IPS DF 6.9 (cell line): ENCODE results near the gene LTBP1.

Experiments used
- DNase-seq: peaks from one replicate; pipeline ENCODE4 v3.0.0-alpha.2; 2013; ENCODE audit warnings: low read depth, low spot score
- H3K27ac ChIP-seq: one replicate; pipeline ENCODE4 v1.5.1; 2013; ENCODE audit warnings: low read length, control low read depth
- H3K27me3 ChIP-seq: 2 replicates; pipeline ENCODE4 v1.6.1; 2013; ENCODE audit warnings: mild to moderate bottlenecking, low read length; ENCODE audit not compliant: control insufficient read depth, insufficient read depth
- H3K36me3 ChIP-seq: 2 replicates; pipeline ENCODE4 v1.6.1; 2013; ENCODE audit warnings: low read length; ENCODE audit not compliant: control insufficient read depth, insufficient read depth
- H3K4me1 ChIP-seq: 2 replicates; pipeline ENCODE4 v1.6.1; 2013; ENCODE audit warnings: low read length; ENCODE audit not compliant: control insufficient read depth, insufficient read depth
- H3K4me3 ChIP-seq: 2 replicates; pipeline ENCODE4 v1.5.1; 2013; ENCODE audit warnings: mild to moderate bottlenecking, low read length
- H3K9me3 ChIP-seq: 2 replicates; pipeline ENCODE4 v1.6.1; 2013; ENCODE audit warnings: low read length, inconsistent platforms; ENCODE audit not compliant: control insufficient read depth, insufficient read depth
- WGBS: extraction: QIAGEN DNeasy Blood & Tissue Kit; methylation state at CpG from one replicate; pipeline ENCODE4 v1.1.7; 2013; ENCODE audit warnings: mixed read lengths, missing lambda C conversion rate; ENCODE audit not compliant: insufficient read length, insufficient coverage; 5-methylcytosine and 5-hydroxymethylcytosine counted together

LTBP1 gene

DNA sequence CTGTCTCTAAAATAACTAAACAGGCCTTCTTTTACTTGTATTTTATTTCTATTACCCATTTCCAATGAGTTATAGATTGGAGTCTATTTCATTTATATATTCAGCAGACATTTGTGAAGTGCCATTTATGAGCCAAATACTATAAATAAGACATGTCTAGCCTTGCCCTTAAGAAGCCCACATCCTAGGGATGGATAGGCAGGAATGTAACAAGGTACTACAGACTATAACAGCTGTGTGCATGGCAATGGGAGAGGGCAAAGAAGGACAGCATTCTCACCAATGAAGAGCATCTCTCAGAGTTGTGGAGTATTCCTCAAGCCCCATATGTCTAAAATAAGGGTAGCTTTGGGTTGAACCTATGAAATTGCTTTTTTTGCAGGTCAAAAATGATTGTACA lies 367.8 kb downstream of the LTBP1 start:
- no peak overlapping the region for H3K27ac ChIP-seq
- no peaks in the 10 kb centered on the region for H3K27me3 ChIP-seq
- H3K36me3 ChIP-seq: no peaks in the 10 kb centered on the region
- no peak overlapping the region for H3K4me3 ChIP-seq
- no peaks in the 10 kb centered on the region for H3K9me3 ChIP-seq
- DNase-seq: no peak
- no peaks in the 10 kb centered on the region for H3K4me1 ChIP-seq

DNA sequence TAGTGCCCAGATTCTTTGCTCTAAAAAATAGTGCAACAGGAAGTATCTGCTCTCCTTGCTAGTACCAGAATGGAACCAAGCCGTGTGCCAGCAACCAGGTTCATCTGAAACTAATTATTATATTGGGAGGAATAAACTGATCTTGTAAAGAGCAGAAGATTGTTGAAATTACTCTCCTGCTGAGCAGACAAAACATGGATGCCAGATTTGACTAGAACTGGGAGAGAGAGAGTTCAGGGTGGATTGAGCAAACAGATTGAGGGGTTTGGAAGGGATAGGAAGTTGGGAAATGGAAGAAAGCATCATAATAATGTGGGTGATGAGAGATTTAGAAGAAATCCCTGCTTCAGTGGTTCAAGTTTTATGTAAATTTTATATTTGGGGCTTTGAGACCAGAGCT lies 369.6 kb downstream of the LTBP1 start:
- no peaks in the 10 kb centered on the region for H3K36me3 ChIP-seq
- H3K27me3 ChIP-seq: no peaks in the 10 kb centered on the region
- no peak for DNase-seq
- H3K4me1 ChIP-seq: no peaks in the 10 kb centered on the region
- no peaks in the 10 kb centered on the region for H3K9me3 ChIP-seq
- no CpG with 5 or more reads among the region's 1 CpG for WGBS
- no peak overlapping the region for H3K27ac ChIP-seq
- H3K4me3 ChIP-seq: no peak overlapping the region

DNA sequence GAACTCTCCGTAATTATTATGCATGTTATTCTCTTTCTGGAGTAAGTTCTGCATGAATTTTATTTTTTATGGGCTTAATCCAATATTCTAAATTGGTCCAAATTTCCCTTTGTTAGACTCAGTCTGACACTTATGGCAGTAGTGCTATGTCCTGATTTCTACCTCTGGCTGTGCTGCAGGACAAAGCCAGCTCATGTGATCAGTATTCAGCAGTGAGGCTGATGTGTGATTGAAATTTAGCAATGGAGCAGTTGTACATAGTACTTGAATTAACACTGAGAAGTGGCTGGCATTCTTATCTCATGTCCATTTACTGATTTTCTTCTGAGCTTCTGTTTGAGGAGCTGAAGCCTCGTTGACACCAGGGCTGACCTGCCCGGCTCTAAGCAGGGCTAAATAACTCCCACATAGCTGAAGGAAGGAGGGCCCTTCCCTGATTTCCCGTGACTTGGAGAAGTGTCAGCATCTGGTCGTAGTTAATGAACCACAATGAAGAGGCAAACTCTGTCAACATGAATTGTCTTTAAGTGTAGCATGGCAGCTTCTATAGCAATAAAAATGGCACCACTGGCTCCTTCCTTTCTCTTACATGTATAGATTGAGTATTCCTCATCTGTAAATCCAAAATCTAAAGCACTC lies 370.7 kb downstream of the LTBP1 start:
- no CpG with 5 or more reads among the region's 5 CpGs for WGBS
- H3K36me3 ChIP-seq: no peaks in the 10 kb centered on the region

DNA sequence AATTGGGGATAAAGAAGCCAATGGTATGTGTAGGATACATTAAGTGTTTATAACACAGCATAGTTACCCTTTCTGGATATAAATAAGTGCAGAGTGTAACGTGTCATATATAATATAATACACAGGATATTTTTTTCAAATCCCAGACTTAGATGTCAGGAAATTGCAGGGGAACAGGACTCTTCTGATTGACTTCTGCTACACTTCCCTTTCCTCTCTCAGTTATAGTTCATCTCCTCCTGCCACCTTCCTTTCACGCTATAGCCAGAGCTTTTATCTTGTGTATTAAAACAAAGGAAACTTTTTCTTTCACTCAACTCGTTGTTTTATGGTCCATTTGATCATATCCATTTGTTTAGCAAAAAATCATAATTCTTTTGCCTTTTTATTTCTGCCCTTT lies 371.7 kb downstream of the LTBP1 start:
- whole genome bisulfite sequencing: no CpG with 5 or more reads among the region's 3 CpGs
- Histone ChIP-seq H3K27ac (no peak overlapping the region), H3K27me3 (no peaks in the 10 kb centered on the region), H3K36me3 (no peaks in the 10 kb centered on the region), H3K4me3 (no peak overlapping the region), H3K4me1 (no peaks in the 10 kb centered on the region), H3K9me3 (no peaks in the 10 kb centered on the region)
- no peak for DNase-seq

More for the DNA sequence above, 370.7 kb downstream of the LTBP1 start:
- H3K4me3 ChIP-seq: no peak overlapping the region
- H3K27me3 ChIP-seq: no peaks in the 10 kb centered on the region
- no peaks in the 10 kb centered on the region for H3K9me3 ChIP-seq
- H3K27ac ChIP-seq: no peak overlapping the region
- H3K4me1 ChIP-seq: no peaks in the 10 kb centered on the region
- DNase-seq: no peak

DNA sequence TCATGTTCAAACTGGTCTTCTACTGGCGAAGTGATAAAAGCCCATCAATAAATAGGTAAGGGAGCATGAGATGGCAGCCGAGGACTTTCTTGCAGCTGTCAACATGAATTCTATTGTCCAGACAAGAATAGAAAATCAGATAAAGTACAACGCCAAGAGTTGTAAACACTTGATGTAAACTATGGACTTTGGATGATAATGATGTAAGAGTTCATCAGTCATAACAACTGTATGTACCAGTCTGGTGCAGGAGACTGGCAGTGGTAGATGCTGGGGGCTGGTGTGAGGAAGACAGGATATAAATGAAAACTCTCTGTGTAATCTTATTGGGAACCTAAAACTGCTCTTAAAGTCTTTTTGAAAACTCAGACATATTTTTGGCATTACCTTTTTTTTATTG lies 373.8 kb downstream of the LTBP1 start:
- H3K36me3 ChIP-seq: no peaks in the 10 kb centered on the region
- no peaks in the 10 kb centered on the region for H3K27me3 ChIP-seq
- DNase-seq: no peak
- no peaks in the 10 kb centered on the region for H3K4me1 ChIP-seq
- no peak overlapping the region for H3K4me3 ChIP-seq
- WGBS: no CpG with 5 or more reads among the region's 3 CpGs
- no peaks in the 10 kb centered on the region for H3K9me3 ChIP-seq
- no peak overlapping the region for H3K27ac ChIP-seq

DNA sequence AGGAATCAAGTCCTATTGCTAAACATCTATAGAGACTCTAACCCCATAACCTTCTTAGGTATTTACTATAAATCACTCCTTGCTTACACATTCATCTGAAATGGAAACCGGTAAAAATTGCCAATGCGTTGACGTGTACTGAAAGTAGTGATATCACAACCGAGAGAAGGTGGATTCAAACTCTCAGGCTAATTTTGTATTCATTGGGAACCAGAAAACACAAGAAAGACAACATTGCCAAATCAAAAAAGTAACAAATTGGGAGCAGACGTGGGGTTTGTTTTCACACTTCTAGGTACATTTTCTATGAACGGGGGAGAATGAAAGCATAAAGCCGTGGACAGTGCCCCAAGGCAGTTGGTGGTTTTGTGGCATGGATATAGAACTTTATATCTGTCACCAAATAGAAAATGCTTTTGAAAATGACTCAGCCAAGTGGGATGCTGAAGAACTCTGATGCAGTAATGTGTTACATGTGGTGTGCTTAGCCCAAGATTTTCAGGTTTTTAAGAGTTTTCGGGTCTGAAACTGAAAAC lies 374.6 kb downstream of the LTBP1 start:
- no peaks in the 10 kb centered on the region for H3K4me1 ChIP-seq
- H3K4me3 ChIP-seq: no peak overlapping the region
- no peak for DNase-seq
- H3K36me3 ChIP-seq: no peaks in the 10 kb centered on the region
- no peaks in the 10 kb centered on the region for H3K27me3 ChIP-seq
- no peak overlapping the region for H3K27ac ChIP-seq
- no CpG with 5 or more reads among the region's 8 CpGs for WGBS
- no peaks in the 10 kb centered on the region for H3K9me3 ChIP-seq

DNA sequence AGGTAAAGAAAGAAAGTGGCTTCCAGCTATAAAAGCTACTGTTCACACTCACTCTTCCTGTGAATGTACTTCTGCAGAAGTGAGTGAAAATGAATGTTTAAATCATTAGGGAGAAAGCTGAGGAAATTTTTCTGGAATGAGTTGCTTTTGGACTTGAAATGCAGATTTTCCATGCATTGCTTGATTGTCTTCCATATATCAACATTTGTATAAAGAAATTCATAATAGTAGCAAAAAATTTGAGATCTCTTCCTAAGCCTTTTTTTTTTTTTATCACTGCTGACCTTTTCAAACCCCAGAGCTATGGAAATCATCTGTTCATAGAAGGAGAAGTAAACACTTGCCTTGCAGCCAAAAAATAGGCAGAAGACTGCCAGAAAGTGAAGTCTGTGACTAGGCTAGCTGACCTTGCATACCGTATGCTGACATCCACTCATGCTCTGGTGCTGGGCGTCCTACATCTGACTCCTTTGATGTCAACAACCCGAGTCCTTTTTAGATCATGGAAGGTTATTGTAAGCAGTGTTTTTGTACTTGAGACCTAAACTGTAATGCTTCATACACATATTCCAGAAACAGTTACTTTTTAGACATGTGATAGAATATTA lies 375.2 kb downstream of the LTBP1 start:
- Histone ChIP-seq H3K36me3 (no peaks in the 10 kb centered on the region), H3K4me1 (no peaks in the 10 kb centered on the region), H3K27ac (no peak overlapping the region), H3K9me3 (no peaks in the 10 kb centered on the region), H3K27me3 (no peaks in the 10 kb centered on the region), H3K4me3 (no peak overlapping the region)
- no peak for DNase-seq
- no CpG with 5 or more reads among the region's 3 CpGs for WGBS

DNA sequence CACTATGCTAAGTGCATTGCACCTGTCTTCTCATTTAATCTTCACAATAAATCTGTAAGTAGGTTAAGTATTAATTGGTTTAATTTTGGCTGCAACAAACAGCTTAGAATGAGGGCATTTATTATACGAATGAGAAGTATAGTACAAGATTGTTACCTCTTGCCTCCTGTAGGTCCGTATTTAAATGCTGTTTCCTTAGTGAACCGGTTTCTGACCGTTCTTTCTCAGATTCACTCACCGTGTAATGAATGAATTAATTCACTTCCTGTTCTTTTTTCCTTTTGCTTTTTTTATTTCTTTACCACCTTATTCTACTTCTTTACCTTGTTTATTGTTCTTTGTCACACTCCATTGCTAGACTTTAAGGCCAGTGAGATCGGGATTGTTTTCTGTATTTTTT lies 375.9 kb downstream of the LTBP1 start:
- Histone ChIP-seq H3K9me3 (no peaks in the 10 kb centered on the region), H3K4me1 (no peaks in the 10 kb centered on the region), H3K4me3 (no peak overlapping the region), H3K36me3 (no peaks in the 10 kb centered on the region), H3K27me3 (no peaks in the 10 kb centered on the region), H3K27ac (no peak overlapping the region)
- DNase-seq: no peak
- no CpG with 5 or more reads among the region's 6 CpGs for WGBS

DNA sequence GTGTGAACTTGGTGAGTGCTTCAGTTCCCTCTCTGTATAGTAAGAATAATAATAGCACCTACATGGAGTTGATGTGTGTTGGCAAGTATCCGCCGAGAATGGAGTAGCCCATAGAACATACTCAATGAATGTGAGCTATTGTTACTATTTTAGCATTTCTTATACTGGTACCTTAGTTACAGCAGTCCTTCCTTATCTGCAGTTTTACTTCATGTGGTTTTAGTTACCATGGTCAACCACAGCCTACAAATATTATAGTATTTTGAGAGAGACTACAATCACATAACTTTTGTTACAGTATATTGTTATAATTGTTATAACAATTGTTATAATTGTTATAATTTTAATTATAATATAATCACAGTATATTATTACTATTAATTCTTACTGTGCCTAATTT lies 377.2 kb downstream of the LTBP1 start:
- Histone ChIP-seq H3K36me3 (no peaks in the 10 kb centered on the region), H3K9me3 (no peaks in the 10 kb centered on the region), H3K27me3 (no peaks in the 10 kb centered on the region), H3K27ac (no peak overlapping the region), H3K4me1 (no peaks in the 10 kb centered on the region), H3K4me3 (no peak overlapping the region)
- no peak for DNase-seq
- no CpG with 5 or more reads among the region's 2 CpGs for WGBS

DNA sequence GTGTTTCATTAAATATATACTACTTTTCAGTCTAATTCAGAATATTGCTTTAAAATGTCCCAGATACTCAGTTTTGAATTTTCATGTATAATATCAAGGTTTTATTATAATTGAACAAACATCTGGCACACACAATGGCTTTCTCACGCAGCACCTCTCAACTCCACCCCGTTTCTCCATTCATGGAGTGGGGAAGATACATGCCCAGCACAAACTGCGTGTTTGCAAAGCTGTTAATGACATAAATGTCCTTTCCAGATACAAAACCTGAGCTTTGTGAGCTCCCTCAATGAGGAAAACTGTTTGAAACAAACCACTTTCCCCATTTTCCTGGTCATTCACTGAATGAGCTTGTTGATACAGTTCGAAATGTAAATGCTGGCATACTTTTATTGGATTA lies 379.3 kb downstream of the LTBP1 start:
- WGBS: no CpG with 5 or more reads among the region's 4 CpGs
- Histone ChIP-seq H3K36me3 (no peaks in the 10 kb centered on the region), H3K4me1 (no peaks in the 10 kb centered on the region), H3K27ac (no peak overlapping the region), H3K4me3 (no peak overlapping the region), H3K9me3 (no peaks in the 10 kb centered on the region), H3K27me3 (no peaks in the 10 kb centered on the region)
- no peak for DNase-seq

DNA sequence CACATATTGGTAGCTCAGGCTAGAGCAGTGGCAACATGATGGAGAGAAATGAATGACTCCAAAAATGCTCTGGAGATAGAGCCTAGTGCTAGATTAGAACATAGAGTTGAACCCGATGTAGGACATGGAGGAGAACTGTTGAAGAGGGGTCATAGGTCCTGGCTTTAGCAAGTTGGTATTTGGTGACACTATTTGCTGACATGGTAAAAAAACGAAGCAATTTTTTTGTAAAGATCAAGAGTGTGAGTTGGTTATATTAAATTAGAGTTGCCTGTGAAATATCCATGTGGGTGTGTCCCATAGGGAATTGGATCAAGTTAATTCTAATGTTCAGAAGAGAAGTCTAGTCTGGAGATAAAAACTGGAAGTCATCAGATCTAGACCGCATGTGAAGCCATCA lies 386.7 kb downstream of the LTBP1 start:
- Histone ChIP-seq H3K4me3 (no peak overlapping the region), H3K36me3 (no peaks in the 10 kb centered on the region)
- WGBS: no CpG with 5 or more reads among the region's 3 CpGs

More for the DNA sequence above, 386.7 kb downstream of the LTBP1 start:
- no peaks in the 10 kb centered on the region for H3K9me3 ChIP-seq
- no peak for DNase-seq
- no peak overlapping the region for H3K27ac ChIP-seq
- no peaks in the 10 kb centered on the region for H3K4me1 ChIP-seq
- no peaks in the 10 kb centered on the region for H3K27me3 ChIP-seq
